Adrenal gland (tissue), 5 donors: ENCODE measurements around the gene FPGT.

ENCODE experiments used
- CTCF ChIP-seq, 6 experiments: fragments of 450-650 bp in 4 of 6; fragments of 200-600 bp in 2 of 6; sonication (generic) in 1 of 6; IDR thresholded peaks; 1 replicate in 5 of 6; 2 replicates in 1 of 6; pipeline versions ENCODE4 v1.5.1 to v1.8.0; 2016 to 2021; ENCODE audit warnings: antibody characterized with exemption in 6 of 6, mild to moderate bottlenecking in 2 of 6, moderate library complexity in 1 of 6
- POLR2A ChIP-seq, 2 donors: fragments of 450-650 bp; IDR thresholded peaks; one replicate each; pipeline ENCODE4 v1.6.1; 2017; ENCODE audit warnings: antibody characterized with exemption in 2 of 2, mild to moderate bottlenecking in 2 of 2, moderate library complexity in 1 of 2
- donor health status: DM: no; HTN: no; CAD: no.

- no peak for TF ChIP-seq CTCF (IDR thresholded peaks at IDR 0.05)
- no peak for TF ChIP-seq POLR2A (IDR thresholded peaks at IDR 0.05)
Measured at GRCh38 chr1:74160046-74160445, 38.0 kb upstream of the FPGT start.
